GM19023 (cell line): ENCODE results near the gene PCCB.
"Not testable (repeated sequence)": the region's sequence is repeated elsewhere in the genome, so short reads cannot be mapped to it uniquely, and the experiment has no call there.

Experiments
- ATAC-seq: cut with Tn5 transposase; IDR thresholded peaks from one replicate; pipeline ENCODE4 v1.9.1; 2021; ENCODE audit warnings: mild to moderate bottlenecking, moderate library complexity; ENCODE audit not compliant: unreplicated experiment

Gene PCCB

GRCh38 chr3:136261826-136262225, 11.7 kb downstream of the PCCB start:
- ATAC-seq = no peak

- ATAC-seq = no peak
Observed at GRCh38 chr3:136262559-136262958, 12.4 kb downstream of the PCCB start.

- no peak for ATAC-seq
Observed at GRCh38 chr3:136263251-136263650, 13.1 kb downstream of the PCCB start.

GRCh38 chr3:136266468-136267125, 16.5 kb downstream of the PCCB start:
- ATAC-seq = not testable (repeated sequence)

- ATAC-seq = no peak
Observed at GRCh38 chr3:136267235-136267634, 17.1 kb downstream of the PCCB start.

- ATAC-seq = peak; percentile 48
Observed at GRCh38 chr3:136270179-136270578, 20.0 kb downstream of the PCCB start.

GRCh38 chr3:136271626-136272025, 21.5 kb downstream of the PCCB start:
- ATAC-seq = not testable (repeated sequence)

GRCh38 chr3:136276049-136276755, 26.1 kb downstream of the PCCB start:
- no peak for ATAC-seq

- no peak for ATAC-seq
Observed at GRCh38 chr3:136277115-136277514, 27.0 kb downstream of the PCCB start.

GRCh38 chr3:136277634-136278033, 27.5 kb downstream of the PCCB start:
- no peak for ATAC-seq

- no peak for ATAC-seq
Observed at GRCh38 chr3:136279092-136279491, 29.0 kb downstream of the PCCB start.

GRCh38 chr3:136280961-136281360, 30.8 kb downstream of the PCCB start:
- no peak for ATAC-seq

- ATAC-seq = no peak
Observed at GRCh38 chr3:136281966-136282520, 31.9 kb downstream of the PCCB start.

GRCh38 chr3:136283627-136284026, 33.5 kb downstream of the PCCB start:
- no peak for ATAC-seq

- no peak for ATAC-seq
Observed at GRCh38 chr3:136291302-136291701, 41.2 kb downstream of the PCCB start.

- no peak for ATAC-seq
Observed at GRCh38 chr3:136292500-136292899, 42.4 kb downstream of the PCCB start.

- no peak for ATAC-seq
Observed at GRCh38 chr3:136293279-136293678, 43.1 kb downstream of the PCCB start.

GRCh38 chr3:136294176-136294575, 44.0 kb downstream of the PCCB start:
- no peak for ATAC-seq

GRCh38 chr3:136296960-136297359, 46.8 kb downstream of the PCCB start:
- ATAC-seq = no peak

GRCh38 chr3:136297826-136298225, 47.7 kb downstream of the PCCB start:
- no peak for ATAC-seq

GRCh38 chr3:136300444-136300843, 50.3 kb downstream of the PCCB start:
- ATAC-seq = no peak

GRCh38 chr3:136305879-136306278, 55.7 kb downstream of the PCCB start:
- ATAC-seq = no peak
